MM.1S (cell line): ENCODE results near the gene LEMD2.
A peak's percentile ranks its signal among the peaks of the same experiment; 100 is the strongest.

Experiments used
- DNase-seq: peaks from one replicate; pipeline ENCODE4 v3.0.0-alpha.2; 2015
- H2AFZ ChIP-seq: fragments of 300-600 bp; sonication (generic); 2 replicates; pipeline ENCODE4 v1.6.0; 2016; ENCODE audit warnings: antibody characterized with exemption, low read length
- H3F3A ChIP-seq: fragments of 300-600 bp; sonication (generic); 2 replicates; pipeline ENCODE4 v1.6.1; 2016; ENCODE audit warnings: mild to moderate bottlenecking, antibody characterized with exemption, low read length, moderate library complexity, mixed read lengths; ENCODE audit not compliant: insufficient read depth
- H3K27ac ChIP-seq: fragments of 300-600 bp; sonication (generic); 2 replicates; pipeline ENCODE4 v1.5.1; 2016; ENCODE audit warnings: mild to moderate bottlenecking, low read length
- H3K27me3 ChIP-seq: fragments of 300-600 bp; sonication (generic); replicated peaks from 2 replicates; pipeline ENCODE4 v1.6.0; 2016; ENCODE audit warnings: low read length; ENCODE audit not compliant: insufficient read depth
- H3K36me3 ChIP-seq: fragments of 300-600 bp; sonication (generic); replicated peaks from 2 replicates; pipeline ENCODE4 v1.6.1; 2016; ENCODE audit warnings: mild to moderate bottlenecking, low read length, mixed read lengths; ENCODE audit not compliant: insufficient read depth
- H3K4me1 ChIP-seq: fragments of 300-600 bp; sonication (generic); 2 replicates; pipeline ENCODE4 v1.6.1; 2016; ENCODE audit warnings: low read length, mixed read lengths
- H3K4me2 ChIP-seq: fragments of 300-600 bp; sonication (generic); 2 replicates; pipeline ENCODE4 v1.6.0; 2016; ENCODE audit warnings: low read depth, low read length
- H3K4me3 ChIP-seq: fragments of 300-600 bp; sonication (generic); 2 replicates; pipeline ENCODE4 v1.5.1; 2016; ENCODE audit warnings: low read length, mixed read lengths
- H3K79me2 ChIP-seq: fragments of 300-600 bp; sonication (generic); 2 replicates; pipeline ENCODE4 v1.6.1; 2016; ENCODE audit warnings: mixed run types, low read length, mixed read lengths
- H3K9ac ChIP-seq: fragments of 300-600 bp; sonication (generic); 2 replicates; pipeline ENCODE4 v1.6.1; 2016; ENCODE audit warnings: low read length, mixed read lengths
- H3K9me2 ChIP-seq: fragments of 300-600 bp; sonication (generic); replicated peaks from 2 replicates; pipeline ENCODE4 v1.6.1; 2016; ENCODE audit warnings: mild to moderate bottlenecking, low read length, mixed read lengths; ENCODE audit not compliant: insufficient read depth
- H3K9me3 ChIP-seq: fragments of 300-600 bp; sonication (generic); replicated peaks from 2 replicates; pipeline ENCODE4 v1.6.1; 2016; ENCODE audit warnings: mild to moderate bottlenecking, low read length, mixed read lengths; ENCODE audit not compliant: insufficient read depth
- H4K20me1 ChIP-seq: fragments of 300-600 bp; sonication (generic); 2 replicates; pipeline ENCODE4 v1.6.1; 2016; ENCODE audit warnings: mild to moderate bottlenecking, low read length, moderate library complexity, mixed read lengths; ENCODE audit not compliant: insufficient read depth
- EZH2 ChIP-seq: fragments of 300-600 bp; sonication (generic); optimal IDR thresholded peaks from 2 replicates; pipeline ENCODE3; 2017; ENCODE audit warnings: low read depth, mild to moderate bottlenecking, antibody characterized with exemption, low read length, mixed read lengths
- EZH2phosphoT487 ChIP-seq: fragments of 300-600 bp; sonication (generic); IDR thresholded peaks from 2 replicates; pipeline ENCODE4 v1.6.1; 2018; ENCODE audit warnings: antibody characterized with exemption, low read length
- TF ChIP-seq, protein P1 (sequence below): fragments of 300-600 bp; sonication (generic); IDR thresholded peaks from 2 replicates; pipeline ENCODE4 v1.5.1; 2016; ENCODE audit warnings: antibody characterized with exemption, low read length, mixed read lengths

LEMD2 gene

DNA sequence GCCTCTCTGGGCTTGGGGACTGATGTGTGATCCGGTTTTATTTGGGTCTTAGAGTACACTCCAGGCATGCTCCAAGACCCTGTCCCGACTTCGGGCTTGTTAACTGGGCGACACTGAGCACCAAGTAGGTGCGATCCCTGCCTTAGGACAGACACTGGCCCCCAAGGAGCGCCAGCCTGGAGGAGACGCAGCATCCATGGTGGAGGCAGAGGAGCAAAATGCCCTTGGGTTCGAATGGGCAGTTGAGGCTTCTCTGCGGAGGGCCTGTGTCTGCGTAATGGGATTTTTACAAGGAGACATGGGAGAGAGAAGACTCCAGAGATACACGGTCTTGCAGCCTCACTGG, 593 bp upstream of the LEMD2 start:
- TF ChIP-seq EZH2phosphoT487: no peak
- TF ChIP-seq, protein P1, sequence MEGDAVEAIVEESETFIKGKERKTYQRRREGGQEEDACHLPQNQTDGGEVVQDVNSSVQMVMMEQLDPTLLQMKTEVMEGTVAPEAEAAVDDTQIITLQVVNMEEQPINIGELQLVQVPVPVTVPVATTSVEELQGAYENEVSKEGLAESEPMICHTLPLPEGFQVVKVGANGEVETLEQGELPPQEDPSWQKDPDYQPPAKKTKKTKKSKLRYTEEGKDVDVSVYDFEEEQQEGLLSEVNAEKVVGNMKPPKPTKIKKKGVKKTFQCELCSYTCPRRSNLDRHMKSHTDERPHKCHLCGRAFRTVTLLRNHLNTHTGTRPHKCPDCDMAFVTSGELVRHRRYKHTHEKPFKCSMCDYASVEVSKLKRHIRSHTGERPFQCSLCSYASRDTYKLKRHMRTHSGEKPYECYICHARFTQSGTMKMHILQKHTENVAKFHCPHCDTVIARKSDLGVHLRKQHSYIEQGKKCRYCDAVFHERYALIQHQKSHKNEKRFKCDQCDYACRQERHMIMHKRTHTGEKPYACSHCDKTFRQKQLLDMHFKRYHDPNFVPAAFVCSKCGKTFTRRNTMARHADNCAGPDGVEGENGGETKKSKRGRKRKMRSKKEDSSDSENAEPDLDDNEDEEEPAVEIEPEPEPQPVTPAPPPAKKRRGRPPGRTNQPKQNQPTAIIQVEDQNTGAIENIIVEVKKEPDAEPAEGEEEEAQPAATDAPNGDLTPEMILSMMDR: no peak
- TF ChIP-seq EZH2: no peak
- no peaks in the 10 kb centered on the region; the same call in 1 of the 2 replicates for H3K9me2 ChIP-seq
- H3K9me3 ChIP-seq: no peaks in the 10 kb centered on the region
- H3K4me1 ChIP-seq: peaks cover 17% of the 10 kb centered on the region
- no peak for DNase-seq
- peaks cover 29% of the 10 kb centered on the region for H3K27me3 ChIP-seq
- peaks cover 33% of the 10 kb centered on the region for H3K79me2 ChIP-seq
- no peaks in the 10 kb centered on the region for H3K36me3 ChIP-seq
- peaks cover 5% of the 10 kb centered on the region; the same call in 1 of the 2 replicates for H3F3A ChIP-seq
- no peak overlapping the region for H3K9ac ChIP-seq
- peak overlapping the region; percentile 72 for H3K4me2 ChIP-seq
- no peak overlapping the region for H3K27ac ChIP-seq
- peak overlapping the region; percentile 91 for H2AFZ ChIP-seq
- peak overlapping the region; percentile 81 for H3K4me3 ChIP-seq
- no peaks in the 10 kb centered on the region for H4K20me1 ChIP-seq

DNA sequence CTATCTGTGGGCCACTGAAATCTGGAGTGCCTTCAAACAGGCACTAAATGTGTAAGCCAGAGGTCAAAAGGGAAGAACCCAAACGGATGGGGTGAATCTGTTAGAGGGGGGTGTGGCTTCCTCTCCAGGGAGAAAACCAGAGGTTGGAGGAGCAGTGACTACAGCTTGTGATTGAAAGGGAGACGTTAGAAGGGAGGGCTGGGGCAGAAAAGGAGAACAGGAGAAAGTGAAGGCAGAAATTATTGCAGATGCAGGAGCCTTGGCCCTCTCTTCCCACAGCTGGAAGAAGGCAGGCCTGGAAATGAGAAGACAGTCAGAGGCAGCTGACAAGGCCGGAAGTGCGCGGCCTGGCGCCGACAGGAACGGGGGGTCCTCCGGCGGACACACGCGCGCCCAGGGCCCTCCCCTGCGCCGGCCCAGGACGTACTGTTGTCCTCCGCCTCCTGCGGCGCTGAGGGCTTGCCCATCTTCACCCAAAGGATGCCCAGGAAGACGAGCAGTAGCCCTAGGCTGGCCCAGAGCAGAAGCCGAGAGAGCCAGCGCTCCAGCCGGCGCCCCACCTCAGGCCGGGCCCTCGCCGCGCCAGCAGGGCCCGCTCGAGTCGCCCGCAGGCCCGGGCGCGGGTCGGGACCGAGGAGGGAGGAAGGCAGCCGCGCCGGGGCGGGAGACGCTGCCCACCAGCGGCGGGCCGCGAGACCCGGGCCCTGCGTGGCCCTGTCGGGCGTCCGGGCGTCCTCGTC, 806 bp downstream of the LEMD2 start:
- Histone ChIP-seq H3F3A (peaks cover 5% of the 10 kb centered on the region; the same call in 1 of the 2 replicates), H4K20me1 (no peaks in the 10 kb centered on the region), H3K27ac (peak overlapping the region; percentile 60; the same call in 1 of the 2 replicates), H3K79me2 (peaks cover 33% of the 10 kb centered on the region), H3K9me3 (no peaks in the 10 kb centered on the region), H3K36me3 (no peaks in the 10 kb centered on the region), H3K4me1 (peaks cover 17% of the 10 kb centered on the region), H3K27me3 (peaks cover 16% of the 10 kb centered on the region; the same call in 1 of the 2 replicates), H3K9me2 (no peaks in the 10 kb centered on the region; the same call in 1 of the 2 replicates), H3K4me2 (peak overlapping the region; percentile 98), H3K9ac (peak overlapping the region; percentile 81), H2AFZ (peak overlapping the region; percentile 65), H3K4me3 (peak overlapping the region; percentile 81)
- TF ChIP-seq EZH2phosphoT487 (no peak), EZH2 (no peak)
- TF ChIP-seq, protein P1: no peak
- peak; percentile 46 for DNase-seq

DNA sequence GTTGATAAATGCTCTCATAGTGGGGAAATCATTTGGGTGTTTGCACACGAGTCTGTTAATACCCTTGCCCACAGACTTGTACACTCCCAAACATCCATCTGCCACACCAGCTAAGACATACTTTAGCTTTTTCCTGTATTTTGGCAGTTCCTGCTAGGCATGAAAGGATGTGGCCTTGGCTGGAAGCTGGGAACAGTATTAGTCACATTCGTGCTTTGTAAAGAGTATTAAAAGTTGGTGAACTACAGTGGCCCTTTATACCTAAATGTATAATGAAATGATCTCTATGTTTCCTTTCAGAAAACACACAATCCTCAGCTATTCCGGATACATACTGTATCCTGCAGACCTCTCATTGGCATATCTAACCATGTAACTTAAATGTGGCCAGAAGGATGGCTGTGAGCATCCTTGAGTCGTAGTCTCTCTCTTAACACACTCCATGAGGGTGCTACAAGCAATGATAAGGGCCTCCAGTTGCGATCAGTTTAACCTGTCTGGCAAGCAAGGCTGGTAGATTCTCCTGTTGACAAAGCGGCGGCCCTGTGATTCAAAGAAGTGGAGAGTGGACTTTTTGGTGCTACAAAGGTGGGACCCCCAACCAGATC, 1.5 kb downstream of the LEMD2 start:
- TF ChIP-seq EZH2 (no peak), EZH2phosphoT487 (no peak)
- TF ChIP-seq, protein P1: no peak

More for the DNA sequence above, 1.5 kb downstream of the LEMD2 start:
- Histone ChIP-seq H3K36me3 (no peaks in the 10 kb centered on the region), H3K4me2 (peak overlapping the region; percentile 98), H3K4me1 (peaks cover 17% of the 10 kb centered on the region), H3K9ac (peak overlapping the region; percentile 81; the same call in 1 of the 2 replicates), H3K9me3 (no peaks in the 10 kb centered on the region), H3K4me3 (peak overlapping the region; percentile 81), H3F3A (peaks cover 5% of the 10 kb centered on the region; the same call in 1 of the 2 replicates), H3K79me2 (peaks cover 33% of the 10 kb centered on the region), H3K27me3 (peaks cover 10% of the 10 kb centered on the region; the same call in 1 of the 2 replicates), H3K27ac (peak overlapping the region; percentile 60; the same call in 1 of the 2 replicates), H2AFZ (no peak overlapping the region), H3K9me2 (no peaks in the 10 kb centered on the region; the same call in 1 of the 2 replicates), H4K20me1 (no peaks in the 10 kb centered on the region)
- DNase-seq: no peak
